Activated naive CD8-positive, alpha-beta T cell (primary cell): ENCODE measurements around the gene DYRK1A.

Experiments used
- H3K27ac Mint-ChIP-seq: one replicate; pipeline ENCODE4 v1.8.0; 2021; ENCODE audit warnings: mixed read lengths
- H3K27me3 Mint-ChIP-seq: one replicate; pipeline ENCODE4 v1.8.0; 2021; ENCODE audit warnings: mixed read lengths
- H3K36me3 Mint-ChIP-seq: one replicate; pipeline ENCODE4 v1.8.0; 2021; ENCODE audit warnings: mixed read lengths
- H3K4me1 Mint-ChIP-seq: one replicate; pipeline ENCODE4 v1.8.0; 2021; ENCODE audit warnings: low read depth, mixed read lengths
- H3K4me3 Mint-ChIP-seq: one replicate; pipeline ENCODE4 v1.8.0; 2021; ENCODE audit warnings: mild to moderate bottlenecking, mixed read lengths
- H3K9me3 Mint-ChIP-seq: one replicate; pipeline ENCODE4 v1.8.0; 2021; ENCODE audit warnings: low read depth, mixed read lengths

DYRK1A gene

GRCh38 chr21:37372127-37372731, 5.7 kb downstream of the DYRK1A start:
- Mint-ChIP-seq H3K4me1 (peaks cover 77% of the 10 kb centered on the region), H3K36me3 (no peaks in the 10 kb centered on the region), H3K27ac (peak overlapping the region; percentile 81), H3K4me3 (peak overlapping the region; percentile 67), H3K9me3 (no peaks in the 10 kb centered on the region), H3K27me3 (no peaks in the 10 kb centered on the region)

- Mint-ChIP-seq H3K4me1 (peaks cover 84% of the 10 kb centered on the region), H3K4me3 (peak overlapping the region; percentile 40), H3K27ac (peak overlapping the region; percentile 64), H3K9me3 (no peaks in the 10 kb centered on the region), H3K36me3 (no peaks in the 10 kb centered on the region), H3K27me3 (no peaks in the 10 kb centered on the region)
Observed at GRCh38 chr21:37372951-37373350, 6.4 kb downstream of the DYRK1A start.

- Mint-ChIP-seq H3K9me3 (no peaks in the 10 kb centered on the region), H3K4me3 (peak overlapping the region; percentile 40), H3K36me3 (peaks cover under 1% of the 10 kb centered on the region), H3K27ac (peak overlapping the region; percentile 64), H3K27me3 (no peaks in the 10 kb centered on the region), H3K4me1 (peaks cover 89% of the 10 kb centered on the region)
Observed at GRCh38 chr21:37373539-37373938, 7.0 kb downstream of the DYRK1A start.

GRCh38 chr21:37374027-37374426, 7.5 kb downstream of the DYRK1A start:
- H3K36me3 Mint-ChIP-seq: peaks cover 4% of the 10 kb centered on the region
- H3K4me1 Mint-ChIP-seq: peaks cover 89% of the 10 kb centered on the region
- no peaks in the 10 kb centered on the region for H3K9me3 Mint-ChIP-seq
- H3K4me3 Mint-ChIP-seq: peak overlapping the region; percentile 44
- H3K27me3 Mint-ChIP-seq: no peaks in the 10 kb centered on the region
- peak overlapping the region; percentile 85 for H3K27ac Mint-ChIP-seq

- Mint-ChIP-seq H3K4me1 (peaks cover 88% of the 10 kb centered on the region), H3K4me3 (peak overlapping the region; percentile 42), H3K36me3 (peaks cover 4% of the 10 kb centered on the region), H3K27me3 (no peaks in the 10 kb centered on the region), H3K9me3 (no peaks in the 10 kb centered on the region), H3K27ac (peak overlapping the region; percentile 65)
Observed at GRCh38 chr21:37375866-37376574, 9.4 kb downstream of the DYRK1A start.

GRCh38 chr21:37378700-37379139, 12.1 kb downstream of the DYRK1A start:
- Mint-ChIP-seq H3K27ac (peak overlapping the region; percentile 90), H3K9me3 (peaks cover 4% of the 10 kb centered on the region), H3K4me1 (peaks cover 85% of the 10 kb centered on the region), H3K4me3 (peak overlapping the region; percentile 68), H3K27me3 (no peaks in the 10 kb centered on the region), H3K36me3 (peaks cover 7% of the 10 kb centered on the region)

- peak overlapping the region; percentile 58 for H3K4me3 Mint-ChIP-seq
- H3K9me3 Mint-ChIP-seq: peaks cover 7% of the 10 kb centered on the region
- H3K27me3 Mint-ChIP-seq: no peaks in the 10 kb centered on the region
- peaks cover 87% of the 10 kb centered on the region for H3K4me1 Mint-ChIP-seq
- peak overlapping the region; percentile 41 for H3K27ac Mint-ChIP-seq
- peaks cover 7% of the 10 kb centered on the region for H3K36me3 Mint-ChIP-seq
Observed at GRCh38 chr21:37380349-37381323, 14.1 kb downstream of the DYRK1A start.

- peaks cover 7% of the 10 kb centered on the region for H3K9me3 Mint-ChIP-seq
- H3K27ac Mint-ChIP-seq: peak overlapping the region; percentile 25
- peaks cover 90% of the 10 kb centered on the region for H3K4me1 Mint-ChIP-seq
- H3K36me3 Mint-ChIP-seq: peaks cover 7% of the 10 kb centered on the region
- no peak overlapping the region for H3K4me3 Mint-ChIP-seq
- no peaks in the 10 kb centered on the region for H3K27me3 Mint-ChIP-seq
Observed at GRCh38 chr21:37381883-37382585, 15.5 kb downstream of the DYRK1A start.

GRCh38 chr21:37383086-37383485, 16.5 kb downstream of the DYRK1A start:
- Mint-ChIP-seq H3K36me3 (peaks cover 7% of the 10 kb centered on the region), H3K4me1 (peaks cover 91% of the 10 kb centered on the region), H3K27me3 (no peaks in the 10 kb centered on the region), H3K4me3 (peak overlapping the region; percentile 25), H3K9me3 (peaks cover 7% of the 10 kb centered on the region), H3K27ac (peak overlapping the region; percentile 30)

GRCh38 chr21:37383784-37384311, 17.3 kb downstream of the DYRK1A start:
- H3K36me3 Mint-ChIP-seq: peaks cover 3% of the 10 kb centered on the region
- H3K4me3 Mint-ChIP-seq: no peak overlapping the region
- peak overlapping the region; percentile 30 for H3K27ac Mint-ChIP-seq
- H3K9me3 Mint-ChIP-seq: peaks cover 7% of the 10 kb centered on the region
- no peaks in the 10 kb centered on the region for H3K27me3 Mint-ChIP-seq
- H3K4me1 Mint-ChIP-seq: peaks cover 90% of the 10 kb centered on the region

GRCh38 chr21:37384416-37384815, 17.8 kb downstream of the DYRK1A start:
- Mint-ChIP-seq H3K27ac (peak overlapping the region; percentile 2), H3K36me3 (peaks cover 3% of the 10 kb centered on the region), H3K27me3 (no peaks in the 10 kb centered on the region), H3K4me1 (peaks cover 88% of the 10 kb centered on the region), H3K9me3 (peaks cover 7% of the 10 kb centered on the region), H3K4me3 (peak overlapping the region; percentile 38)

GRCh38 chr21:37385179-37385765, 18.7 kb downstream of the DYRK1A start:
- H3K9me3 Mint-ChIP-seq: peaks cover 7% of the 10 kb centered on the region

GRCh38 chr21:37386151-37386550, 19.6 kb downstream of the DYRK1A start:
- Mint-ChIP-seq H3K36me3 (peaks cover 3% of the 10 kb centered on the region), H3K4me3 (no peak overlapping the region), H3K27ac (peak overlapping the region; percentile 34), H3K9me3 (peaks cover 7% of the 10 kb centered on the region), H3K4me1 (peaks cover 89% of the 10 kb centered on the region), H3K27me3 (no peaks in the 10 kb centered on the region)

More at GRCh38 chr21:37385179-37385765, 18.7 kb downstream of the DYRK1A start:
- Mint-ChIP-seq H3K27ac (peak overlapping the region; percentile 34), H3K27me3 (no peaks in the 10 kb centered on the region), H3K4me3 (no peak overlapping the region), H3K4me1 (peaks cover 89% of the 10 kb centered on the region), H3K36me3 (peaks cover 3% of the 10 kb centered on the region)

GRCh38 chr21:37389456-37389855, 22.9 kb downstream of the DYRK1A start:
- Mint-ChIP-seq H3K4me1 (peaks cover 90% of the 10 kb centered on the region), H3K4me3 (peak overlapping the region; percentile 8)

More at GRCh38 chr21:37389456-37389855, 22.9 kb downstream of the DYRK1A start:
- Mint-ChIP-seq H3K9me3 (no peaks in the 10 kb centered on the region), H3K27me3 (no peaks in the 10 kb centered on the region), H3K36me3 (no peaks in the 10 kb centered on the region), H3K27ac (peak overlapping the region; percentile 80)
